Measurements from ENCODE around the gene FARP1.

GRCh38 chr13:98192008-98192407 is 49.1 kb downstream of the FARP1 start:
- TF ChIP-seq CTCF (IDR thresholded peaks at IDR 0.05 in 2 of 3, conservative IDR thresholded peaks at IDR 0.05 in 1 of 3; ENCODE audit: control insufficient read depth in 2 of 3, extremely low read depth in 1 of 3, insufficient read depth in 1 of 3, low read depth in 3 of 3, low read length in 3 of 3) (no peak), BCL3 (IDR thresholded peaks at IDR 0.05; ENCODE audit: borderline replicate concordance, insufficient read depth, low read depth, low read length, poor library complexity, severe bottlenecking) (no peak)
